ENCODE data around the gene RNF223.

DNA sequence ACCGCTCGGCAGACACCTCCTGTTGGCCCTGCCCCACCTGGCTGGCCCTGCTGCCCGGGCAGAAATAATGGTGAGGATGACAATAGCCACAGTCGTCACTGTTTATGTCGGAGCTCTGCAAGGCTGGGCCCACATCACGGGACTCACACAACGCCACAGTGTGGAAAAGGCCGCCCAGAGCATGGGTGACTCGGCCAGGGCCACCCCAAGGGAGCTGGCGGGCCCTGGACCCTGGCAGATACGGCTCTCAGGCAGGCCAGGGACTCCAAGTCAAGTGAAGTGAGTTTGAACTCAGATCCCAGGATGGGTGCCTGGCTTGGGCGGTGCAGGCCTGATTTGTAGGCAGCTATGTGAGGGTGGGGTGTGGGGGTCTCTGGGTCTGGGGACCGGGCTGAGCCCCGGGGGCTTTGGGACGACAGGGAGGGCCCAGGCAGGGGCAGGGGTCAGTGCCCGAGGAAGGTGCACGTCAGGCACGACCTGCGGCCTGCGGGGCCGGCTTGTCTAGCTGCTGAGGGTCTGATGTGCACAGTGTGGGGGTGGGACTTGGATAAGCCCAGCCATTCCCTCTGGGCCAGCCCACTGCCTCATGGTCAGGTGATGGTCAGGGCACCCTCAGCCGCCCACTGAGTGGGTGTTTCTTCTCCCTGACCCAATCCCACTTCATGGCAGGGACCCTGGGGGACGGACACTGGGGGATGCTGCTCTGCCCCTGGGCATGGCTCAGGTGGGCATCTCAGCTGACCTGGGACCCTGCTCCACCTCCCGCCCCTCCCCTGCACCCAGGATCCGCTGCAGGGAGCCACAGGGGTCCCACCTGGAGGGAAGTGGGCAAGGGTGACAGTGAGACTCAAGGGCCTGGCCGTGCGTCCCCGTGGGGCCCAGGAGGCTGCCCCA, 1.0 kb downstream of the RNF223 start:
- TF ChIP-seq, protein P1, sequence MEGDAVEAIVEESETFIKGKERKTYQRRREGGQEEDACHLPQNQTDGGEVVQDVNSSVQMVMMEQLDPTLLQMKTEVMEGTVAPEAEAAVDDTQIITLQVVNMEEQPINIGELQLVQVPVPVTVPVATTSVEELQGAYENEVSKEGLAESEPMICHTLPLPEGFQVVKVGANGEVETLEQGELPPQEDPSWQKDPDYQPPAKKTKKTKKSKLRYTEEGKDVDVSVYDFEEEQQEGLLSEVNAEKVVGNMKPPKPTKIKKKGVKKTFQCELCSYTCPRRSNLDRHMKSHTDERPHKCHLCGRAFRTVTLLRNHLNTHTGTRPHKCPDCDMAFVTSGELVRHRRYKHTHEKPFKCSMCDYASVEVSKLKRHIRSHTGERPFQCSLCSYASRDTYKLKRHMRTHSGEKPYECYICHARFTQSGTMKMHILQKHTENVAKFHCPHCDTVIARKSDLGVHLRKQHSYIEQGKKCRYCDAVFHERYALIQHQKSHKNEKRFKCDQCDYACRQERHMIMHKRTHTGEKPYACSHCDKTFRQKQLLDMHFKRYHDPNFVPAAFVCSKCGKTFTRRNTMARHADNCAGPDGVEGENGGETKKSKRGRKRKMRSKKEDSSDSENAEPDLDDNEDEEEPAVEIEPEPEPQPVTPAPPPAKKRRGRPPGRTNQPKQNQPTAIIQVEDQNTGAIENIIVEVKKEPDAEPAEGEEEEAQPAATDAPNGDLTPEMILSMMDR (IDR thresholded peaks at IDR 0.05; ENCODE audit: control extremely low read depth in 1 of 3, insufficient read depth in 1 of 3, low read depth in 1 of 3, low read length in 3 of 3): no peak
- TF ChIP-seq SIN3A (conservative IDR thresholded peaks at IDR 0.05 in 1 of 2, IDR thresholded peaks at IDR 0.05 in 1 of 2; ENCODE audit: low read depth in 1 of 2, low read length in 2 of 2) (no peak), EZH2 (IDR thresholded peaks at IDR 0.05; ENCODE audit: low read depth, low read length, severe bottlenecking) (no peak), RNF2 (IDR thresholded peaks at IDR 0.05; ENCODE audit: borderline replicate concordance, low read depth, low read length, missing control alignments, poor library complexity, severe bottlenecking) (no peak), TAF1 (IDR thresholded peaks at IDR 0.05; ENCODE audit: low read depth, low read length) (no peak)

All from H1 (cell line).